DND-41 (cell line): Measurements from ENCODE around the gene CEP78.

Source experiments
- ATAC-seq: fragments of 200-7000 bp; cut with Tn5 transposase; 3 replicates; pipeline ENCODE4 v1.9.1; 2021; ENCODE audit warnings: low read depth; ENCODE audit not compliant: insufficient read depth
- DNase-seq: peaks from one replicate; pipeline ENCODE4 v3.0.0-alpha.2; 2020
- H2AFZ ChIP-seq: 2 replicates; pipeline ENCODE4 v1.6.0; 2012; ENCODE audit warnings: low read depth, low read length
- H3K27ac ChIP-seq: 2 replicates; pipeline ENCODE4 v1.5.1; 2012; ENCODE audit warnings: low read length, inconsistent platforms
- H3K27me3 ChIP-seq: fragments of 200-600 bp; sonication (generic); 2 replicates; pipeline ENCODE4 v1.6.0; 2012; ENCODE audit warnings: low read length, mild to moderate bottlenecking, inconsistent platforms; ENCODE audit not compliant: insufficient read depth, poor library complexity
- H3K36me3 ChIP-seq: 2 replicates; pipeline ENCODE4 v1.5.1; 2012; ENCODE audit warnings: low read length, inconsistent platforms; ENCODE audit not compliant: insufficient read depth
- H3K4me1 ChIP-seq: 2 replicates; pipeline ENCODE4 v1.5.1; 2012; ENCODE audit warnings: mild to moderate bottlenecking, low read length; ENCODE audit not compliant: insufficient read depth
- H3K4me2 ChIP-seq: 2 replicates; pipeline ENCODE4 v1.6.0; 2012; ENCODE audit warnings: mild to moderate bottlenecking, moderate library complexity, low read length, inconsistent platforms; ENCODE audit not compliant: insufficient read depth
- H3K4me3 ChIP-seq, 2 experiments: fragments of 200-600 bp in 1 of 2; shearing (Covaris generic) in 1 of 2; 2 replicates each; pipeline ENCODE4 v1.5.1; 2012 to 2016; ENCODE audit warnings: inconsistent platforms in 2 of 2, low read length in 2 of 2, mild to moderate bottlenecking in 2 of 2, low read depth in 1 of 2, moderate library complexity in 1 of 2
- H3K79me2 ChIP-seq: 2 replicates; pipeline ENCODE4 v1.6.0; 2012; ENCODE audit warnings: low read length, inconsistent platforms; ENCODE audit not compliant: insufficient read depth
- H3K9ac ChIP-seq: 2 replicates; pipeline ENCODE4 v1.6.0; 2012; ENCODE audit warnings: low read depth, mild to moderate bottlenecking, inconsistent platforms, low read length, moderate library complexity
- H3K9me3 ChIP-seq: 2 replicates; pipeline ENCODE4 v1.5.1; 2012; ENCODE audit warnings: low read length, moderate library complexity, mild to moderate bottlenecking, inconsistent platforms; ENCODE audit not compliant: insufficient read depth, severe bottlenecking
- H4K20me1 ChIP-seq: 2 replicates; pipeline ENCODE4 v1.6.0; 2012; ENCODE audit warnings: low read length; ENCODE audit not compliant: insufficient read depth
- EZH2 ChIP-seq: IDR thresholded peaks from 3 replicates; pipeline ENCODE4 v1.6.1; 2012; ENCODE audit warnings: borderline replicate concordance, low read depth, mild to moderate bottlenecking, moderate library complexity, low read length, inconsistent platforms; ENCODE audit not compliant: severe bottlenecking
- TF ChIP-seq, protein P1 (sequence below): IDR thresholded peaks from 2 replicates; pipeline ENCODE4 v1.5.1; 2012; ENCODE audit warnings: borderline replicate concordance, low read length, moderate library complexity, mild to moderate bottlenecking; ENCODE audit not compliant: poor library complexity, severe bottlenecking; ENCODE audit errors: extremely low read depth

The CEP78 gene

DNA sequence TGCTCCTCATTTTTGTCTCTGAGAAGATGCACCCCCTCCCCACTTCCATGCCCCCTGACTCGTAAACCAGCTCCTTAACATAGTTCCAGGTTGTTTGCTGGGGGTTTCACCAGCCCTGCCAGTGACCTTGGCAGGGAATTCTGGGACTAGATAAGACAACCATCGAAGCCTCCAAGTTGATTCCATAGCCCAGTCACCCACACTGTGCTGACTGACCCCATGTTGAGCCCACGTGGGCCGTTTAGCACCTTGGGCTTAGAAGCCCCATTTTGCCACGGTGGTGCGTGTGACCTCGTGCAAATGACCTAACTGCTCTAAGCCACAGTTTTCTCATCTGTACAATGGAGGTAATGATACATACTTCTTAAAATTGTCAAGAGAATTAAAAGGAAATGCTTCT, 85.6 kb downstream of the CEP78 start:
- Histone ChIP-seq H3K27ac (no peak overlapping the region), H3K27me3 (no peaks in the 10 kb centered on the region), H3K4me1 (no peaks in the 10 kb centered on the region), H2AFZ (no peak overlapping the region), H4K20me1 (no peaks in the 10 kb centered on the region), H3K79me2 (no peaks in the 10 kb centered on the region), H3K36me3 (no peaks in the 10 kb centered on the region), H3K9me3 (no peaks in the 10 kb centered on the region), H3K4me2 (no peak overlapping the region), H3K9ac (no peak overlapping the region), H3K4me3 (no peak overlapping the region)
- DNase-seq (no peak), ATAC-seq (no peak)
- TF ChIP-seq, protein P1, sequence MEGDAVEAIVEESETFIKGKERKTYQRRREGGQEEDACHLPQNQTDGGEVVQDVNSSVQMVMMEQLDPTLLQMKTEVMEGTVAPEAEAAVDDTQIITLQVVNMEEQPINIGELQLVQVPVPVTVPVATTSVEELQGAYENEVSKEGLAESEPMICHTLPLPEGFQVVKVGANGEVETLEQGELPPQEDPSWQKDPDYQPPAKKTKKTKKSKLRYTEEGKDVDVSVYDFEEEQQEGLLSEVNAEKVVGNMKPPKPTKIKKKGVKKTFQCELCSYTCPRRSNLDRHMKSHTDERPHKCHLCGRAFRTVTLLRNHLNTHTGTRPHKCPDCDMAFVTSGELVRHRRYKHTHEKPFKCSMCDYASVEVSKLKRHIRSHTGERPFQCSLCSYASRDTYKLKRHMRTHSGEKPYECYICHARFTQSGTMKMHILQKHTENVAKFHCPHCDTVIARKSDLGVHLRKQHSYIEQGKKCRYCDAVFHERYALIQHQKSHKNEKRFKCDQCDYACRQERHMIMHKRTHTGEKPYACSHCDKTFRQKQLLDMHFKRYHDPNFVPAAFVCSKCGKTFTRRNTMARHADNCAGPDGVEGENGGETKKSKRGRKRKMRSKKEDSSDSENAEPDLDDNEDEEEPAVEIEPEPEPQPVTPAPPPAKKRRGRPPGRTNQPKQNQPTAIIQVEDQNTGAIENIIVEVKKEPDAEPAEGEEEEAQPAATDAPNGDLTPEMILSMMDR: no peak
- TF ChIP-seq EZH2: no peak

GRCh38 chr9:78324068-78324650, 88.3 kb downstream of the CEP78 start:
- Histone ChIP-seq H3K27me3 (no peaks in the 10 kb centered on the region), H3K9ac (no peak overlapping the region), H3K9me3 (no peaks in the 10 kb centered on the region), H3K79me2 (no peaks in the 10 kb centered on the region), H3K4me2 (no peak overlapping the region), H3K27ac (no peak overlapping the region), H3K4me1 (no peaks in the 10 kb centered on the region), H4K20me1 (no peaks in the 10 kb centered on the region), H3K4me3 (no peak overlapping the region), H3K36me3 (no peaks in the 10 kb centered on the region), H2AFZ (no peak overlapping the region)
- DNase-seq (no peak), ATAC-seq (no peak)
- TF ChIP-seq, protein P1: no peak
- TF ChIP-seq EZH2: no peak

- Histone ChIP-seq H3K4me1 (no peaks in the 10 kb centered on the region), H2AFZ (no peak overlapping the region), H3K9me3 (no peaks in the 10 kb centered on the region), H3K36me3 (no peaks in the 10 kb centered on the region), H4K20me1 (no peaks in the 10 kb centered on the region), H3K9ac (no peak overlapping the region), H3K4me2 (no peak overlapping the region), H3K27me3 (no peaks in the 10 kb centered on the region), H3K27ac (no peak overlapping the region), H3K79me2 (no peaks in the 10 kb centered on the region), H3K4me3 (no peak overlapping the region)
- DNase-seq: no peak
- no peak for ATAC-seq
- TF ChIP-seq, protein P1: no peak
- TF ChIP-seq EZH2: no peak
These were observed 88.8 kb downstream of the CEP78 start for GRCh38 chr9:78324682-78325081.
